Caki2 (cell line): ENCODE measurements around the gene GULP1. TPM values are rescaled to one million over a fixed set of nuclear protein-coding genes. Genes with fewer than 3 reads are reported as not detected.
"Not testable (repeated sequence)": the region's sequence is repeated elsewhere in the genome, so short reads cannot be mapped to it uniquely, and the experiment has no call there.

Source experiments
- DNase-seq: peaks from one replicate; pipeline ENCODE4 v3.0.0-alpha.2; 2015; ENCODE audit warnings: low read depth
- in situ Hi-C: cut with HindIII; loops from 2 replicates; pipeline ENCODE4 v1.10.0; 2016; ENCODE audit warnings: low sequenced_read_pairs, low pct_unique_long_range_greater_than_20kb, mixed read lengths
- total RNA-seq: library from RNA; depleted of rRNA; stranded (reverse); fragments of >200 nt; shearing (Covaris generic); gene quantifications from 2 replicates; pipeline ENCODE4 v1.2.3, GENCODE V29; 2014; ENCODE audit warnings: low replicate concordance

The GULP1 gene
- total RNA-seq, 1 experiment from 2014 or later: 144 TPM

DNA sequence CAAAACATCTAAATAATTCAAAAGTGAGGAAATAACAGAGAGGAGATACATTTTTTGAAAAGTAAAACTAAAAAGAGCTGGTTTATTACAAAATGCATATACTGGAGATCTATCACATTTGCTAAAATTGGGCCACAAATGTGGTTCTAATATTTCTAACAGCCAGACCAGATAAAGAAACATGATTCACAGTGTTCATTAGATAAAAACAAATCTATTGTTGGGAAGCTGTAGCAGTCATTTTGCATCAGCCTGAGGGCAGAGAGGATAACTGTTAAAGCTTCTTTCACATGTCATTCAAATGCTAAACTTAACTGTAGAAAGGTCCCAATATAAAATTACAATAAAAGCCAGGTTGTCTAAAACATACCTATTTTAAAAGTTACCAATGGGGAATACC is 148.3 kb downstream of the GULP1 start:
- in situ Hi-C loops: no loop called here
- no peak for DNase-seq

DNA sequence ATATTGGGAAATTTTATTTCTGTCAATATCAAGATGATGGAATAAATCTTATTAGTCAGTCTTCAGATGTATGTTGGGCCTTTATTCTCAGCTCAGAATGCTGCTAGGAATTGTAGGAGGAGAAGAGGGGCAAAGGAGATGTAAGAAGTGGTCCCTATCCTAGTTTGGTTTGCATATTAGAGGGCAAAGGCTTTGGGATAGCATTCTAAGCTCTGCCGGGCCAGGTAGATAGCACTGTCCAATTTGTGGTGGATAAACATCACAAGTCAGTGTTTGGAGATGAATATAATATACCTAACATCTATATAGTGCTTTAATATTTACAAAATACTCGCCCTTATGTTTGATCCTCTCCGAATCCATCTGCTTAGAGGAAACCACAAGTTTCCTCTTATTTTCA is 149.2 kb downstream of the GULP1 start:
- no peak for DNase-seq
- in situ Hi-C loops: no loop called here

DNA sequence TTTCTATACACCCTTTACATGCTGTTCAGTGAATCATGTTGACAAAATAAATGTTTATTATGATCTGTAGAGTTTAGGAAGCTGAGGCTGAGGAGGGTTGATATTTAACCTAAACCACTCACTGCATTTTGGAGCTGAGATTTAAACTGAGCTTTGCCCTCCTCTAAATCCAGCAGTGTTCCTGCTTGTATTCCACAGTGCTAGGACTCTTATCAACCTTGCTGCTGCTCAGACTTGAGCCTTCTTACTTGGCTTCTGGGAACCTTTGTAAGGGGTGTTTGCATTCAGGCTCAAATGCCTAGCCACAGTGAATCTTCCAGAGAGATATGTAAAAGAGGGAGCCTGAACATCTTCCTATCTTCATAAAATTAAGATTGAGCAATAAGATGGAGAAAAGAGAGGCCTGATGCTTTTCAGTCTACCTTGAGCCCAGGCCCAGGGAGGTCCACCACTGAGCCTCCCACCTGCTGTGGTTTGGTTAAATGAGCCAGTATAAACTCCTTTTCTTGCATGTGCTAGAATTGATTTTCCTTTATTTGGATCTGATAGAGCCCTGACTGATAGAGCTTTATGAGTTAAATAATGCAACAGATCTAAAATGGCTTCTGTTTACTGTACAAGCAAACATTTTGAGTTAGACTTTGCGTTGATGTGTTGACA is 149.7 kb downstream of the GULP1 start:
- DNase-seq: no peak
- in situ Hi-C loops: no loop called here

DNA sequence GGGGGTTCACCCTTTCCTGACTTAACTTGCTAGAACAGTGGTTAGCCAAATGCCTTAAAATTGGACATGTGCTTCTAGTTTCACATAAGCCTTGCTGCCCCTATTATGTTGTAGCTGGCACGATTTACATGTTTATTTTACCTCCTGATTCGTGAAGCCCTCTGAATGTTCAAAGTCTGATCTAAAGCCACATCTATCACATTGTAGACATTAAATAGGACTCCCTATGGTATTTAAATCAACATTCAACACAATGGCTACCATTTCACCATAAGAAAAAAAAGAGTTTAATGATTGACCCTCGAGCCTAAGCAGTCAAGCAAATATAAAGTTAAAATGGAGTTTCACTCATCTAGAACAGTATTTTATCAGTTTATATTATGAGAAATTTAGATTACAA is 151.5 kb downstream of the GULP1 start:
- DNase-seq: no peak
- in situ Hi-C loops: no loop called here

DNA sequence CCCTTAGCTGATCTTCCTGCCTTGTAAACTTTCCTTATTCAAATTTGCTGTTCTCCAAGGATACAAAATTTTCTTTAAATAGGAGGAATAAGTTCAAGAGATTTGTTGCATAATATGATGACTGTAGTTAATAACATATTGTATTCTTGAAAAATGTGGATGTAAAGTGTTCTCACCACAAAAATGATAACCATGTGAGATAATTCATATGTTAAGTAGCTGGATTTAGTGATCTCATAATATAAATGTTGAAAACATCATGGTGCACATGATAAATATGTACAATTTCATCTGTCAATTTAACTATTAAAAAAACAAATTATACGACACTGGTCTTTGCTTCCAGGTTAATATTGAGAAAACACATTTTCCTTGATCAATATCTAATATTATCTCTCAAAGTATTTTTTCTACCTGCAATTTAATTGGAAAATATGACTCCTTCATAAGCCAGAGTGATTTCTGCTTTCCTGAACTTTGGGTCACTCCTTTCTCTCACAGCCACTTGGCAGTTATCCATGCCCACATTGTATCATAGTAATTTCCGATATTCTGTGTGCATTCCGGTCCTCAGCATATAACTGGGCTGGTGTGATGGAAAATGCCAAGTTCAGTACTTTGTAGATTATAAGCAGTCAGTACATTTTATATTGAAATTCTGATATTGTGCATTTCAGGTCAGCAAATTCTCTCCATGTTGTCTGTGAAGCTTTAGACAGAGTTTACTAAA is 152.6 kb downstream of the GULP1 start:
- DNase-seq: no peak
- in situ Hi-C loops: no loop called here

DNA sequence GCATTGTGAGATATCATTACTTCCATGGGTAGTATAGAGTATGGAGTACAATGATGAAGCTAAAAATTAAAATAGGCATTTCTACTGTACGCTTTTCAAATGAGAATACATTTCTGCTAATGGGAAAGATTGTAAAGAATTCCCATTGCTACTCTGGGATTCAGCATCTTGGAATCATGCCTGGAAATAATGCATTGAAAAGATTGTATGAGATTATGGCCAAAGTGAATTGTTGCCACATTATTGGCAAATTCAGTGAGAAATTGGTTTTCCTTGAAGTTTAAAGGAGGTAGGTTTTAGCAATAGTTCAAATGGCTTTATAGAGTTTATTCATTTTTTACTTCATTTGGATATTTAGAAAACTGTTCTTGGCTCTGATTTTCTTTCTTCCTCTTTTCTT is 157.9 kb downstream of the GULP1 start:
- DNase-seq: no peak
- in situ Hi-C loops: no loop called here

DNA sequence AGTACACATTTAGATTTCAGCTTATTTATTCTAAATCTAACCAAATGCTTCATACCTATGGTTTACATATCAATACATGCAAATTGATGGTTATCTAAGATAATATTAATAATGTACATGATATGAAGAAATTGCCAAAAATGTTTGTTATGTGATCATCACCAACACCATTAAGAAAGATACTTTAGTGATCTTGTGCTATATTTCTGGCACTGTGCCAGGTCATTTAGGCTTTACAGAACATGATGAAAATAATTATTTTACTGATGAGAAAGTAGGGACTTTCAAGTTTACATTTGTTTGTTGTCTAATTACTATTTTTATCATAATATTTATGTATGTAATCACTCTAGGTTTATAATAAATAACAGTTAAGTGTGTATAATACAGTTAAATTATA is 158.3 kb downstream of the GULP1 start:
- in situ Hi-C loops: no loop called here
- DNase-seq: no peak

DNA sequence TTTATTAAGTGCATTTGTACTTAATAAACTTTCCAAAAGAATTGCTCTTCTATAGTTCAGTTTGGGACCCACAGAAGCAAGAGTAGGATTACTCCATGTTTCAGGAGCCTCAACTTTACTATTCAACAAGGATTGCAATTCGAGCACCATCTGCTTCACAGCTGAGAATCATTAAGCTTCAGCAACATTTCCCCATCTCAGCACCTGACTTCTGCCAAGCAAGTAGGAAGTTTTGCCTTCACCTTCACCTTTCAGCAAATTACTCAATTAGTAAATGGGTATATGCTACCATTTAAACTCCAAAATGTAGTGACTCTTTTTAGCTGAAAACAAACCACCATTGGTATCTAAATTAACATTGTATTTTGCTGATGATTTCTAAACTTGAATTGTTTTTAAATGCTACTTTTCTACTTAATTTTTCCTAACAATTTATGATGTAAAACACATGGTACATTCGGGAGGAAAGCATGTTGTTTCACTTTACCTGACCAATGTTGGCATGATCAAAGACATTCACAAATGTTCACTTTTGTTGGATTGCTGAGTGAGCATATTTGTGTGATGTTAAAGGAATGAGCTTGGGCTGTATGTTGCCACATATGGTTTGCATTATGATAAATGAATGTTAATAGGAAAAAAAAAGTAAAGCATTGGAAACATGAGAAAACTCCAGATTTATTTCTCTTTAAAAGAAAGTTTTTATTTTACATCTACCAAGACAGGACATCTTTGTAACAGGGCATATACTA is 159.2 kb downstream of the GULP1 start:
- DNase-seq: no peak
- in situ Hi-C loops: no loop called here

DNA sequence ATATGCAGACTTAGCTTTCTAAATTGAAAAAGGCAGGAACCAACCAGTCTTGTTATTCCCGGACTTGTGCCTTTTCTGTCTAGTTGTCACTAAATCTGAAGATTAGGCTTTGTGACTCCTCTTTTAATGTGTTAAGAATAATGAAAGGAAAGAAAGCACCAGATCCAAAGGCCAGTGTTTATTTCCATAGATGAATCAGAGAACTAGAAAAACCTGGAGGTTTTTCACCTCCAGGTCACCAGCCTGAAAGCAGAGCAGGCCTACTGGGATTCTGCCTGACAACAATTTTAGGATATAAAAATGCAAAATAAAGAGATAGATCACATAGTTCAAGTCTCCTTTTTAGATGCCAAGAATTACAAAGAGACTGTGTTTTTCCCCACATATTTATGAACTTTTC is 160.4 kb downstream of the GULP1 start:
- DNase-seq: no peak
- in situ Hi-C loops: no loop called here

DNA sequence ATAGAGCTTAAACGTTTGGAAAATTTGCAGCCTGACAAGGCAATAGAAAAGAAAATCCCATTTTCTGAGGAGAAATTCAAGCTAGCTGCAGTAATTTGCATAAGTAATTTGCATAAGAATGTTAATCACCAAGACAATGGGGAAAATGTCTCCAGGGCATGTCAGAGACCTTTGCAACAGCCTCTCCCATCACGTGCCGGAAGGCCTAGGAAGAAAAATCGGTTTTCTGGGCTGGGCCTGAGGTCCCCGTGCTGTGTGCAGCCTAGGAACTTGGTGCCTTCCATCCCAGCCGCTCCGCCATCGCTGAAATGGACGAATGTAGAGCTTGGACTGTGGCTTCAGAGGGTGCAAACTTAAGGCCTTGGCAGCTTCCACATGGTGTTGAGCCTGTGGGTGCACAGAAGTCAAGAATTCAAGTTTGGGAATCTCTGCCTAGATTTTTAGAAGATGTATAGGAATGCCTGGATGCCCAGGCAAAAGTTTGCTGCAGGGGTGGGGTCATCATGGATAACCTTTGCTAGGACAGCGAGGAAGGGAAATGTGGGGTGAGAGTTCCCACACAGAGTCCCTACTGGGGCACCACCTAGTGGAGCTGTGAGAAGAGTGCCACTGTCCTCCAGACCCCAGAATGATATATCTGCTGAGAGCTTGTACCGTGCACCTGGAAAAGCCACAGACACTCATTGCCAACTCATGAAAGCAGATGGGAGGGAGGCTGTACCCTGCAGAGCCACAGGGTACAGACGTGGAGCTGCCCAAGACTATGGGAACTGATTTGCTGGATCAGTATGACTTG is 164.6 kb downstream of the GULP1 start:
- no peak for DNase-seq
- in situ Hi-C loops: no loop called here

DNA sequence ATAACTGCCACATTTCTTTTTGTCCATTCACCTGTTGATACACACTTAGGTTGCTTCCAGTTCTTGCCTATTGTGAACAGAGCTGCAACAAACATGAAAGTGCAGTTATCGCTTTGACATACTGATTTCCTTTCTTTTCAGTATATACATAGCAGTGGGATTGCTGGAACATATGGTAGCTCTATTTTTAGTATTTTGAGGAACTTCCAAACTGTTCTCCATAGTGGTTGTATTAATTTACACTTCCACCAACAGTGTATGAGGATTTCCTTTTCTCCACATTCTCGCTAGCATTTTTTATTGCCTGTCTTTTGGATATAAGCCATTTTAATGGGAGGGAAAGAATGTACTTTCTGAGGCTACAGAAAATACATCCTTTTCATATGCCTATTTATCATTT is 167.4 kb downstream of the GULP1 start:
- in situ Hi-C loops: no loop called here
- DNase-seq: no peak

DNA sequence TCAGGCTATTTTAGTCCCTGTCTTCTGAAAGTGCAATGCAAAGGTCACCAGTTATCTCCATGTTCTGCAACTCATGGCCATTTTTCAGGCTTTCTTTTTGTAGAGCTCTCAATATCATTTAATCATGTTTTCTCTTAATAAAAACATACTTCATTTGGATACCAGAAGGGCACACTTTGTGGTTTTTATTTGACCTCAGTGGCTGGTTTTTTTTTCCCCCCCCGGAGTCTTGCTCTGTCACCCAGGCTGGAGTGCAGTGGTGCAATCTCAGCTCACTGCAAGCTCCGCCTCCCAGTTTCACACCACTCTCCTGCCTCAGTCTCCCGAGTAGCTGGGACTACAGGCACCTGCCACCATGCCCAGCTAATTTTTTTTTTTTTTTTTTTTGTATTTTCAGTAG is 174.4 kb downstream of the GULP1 start:
- in situ Hi-C loops, DNase-seq: not testable (repeated sequence)

DNA sequence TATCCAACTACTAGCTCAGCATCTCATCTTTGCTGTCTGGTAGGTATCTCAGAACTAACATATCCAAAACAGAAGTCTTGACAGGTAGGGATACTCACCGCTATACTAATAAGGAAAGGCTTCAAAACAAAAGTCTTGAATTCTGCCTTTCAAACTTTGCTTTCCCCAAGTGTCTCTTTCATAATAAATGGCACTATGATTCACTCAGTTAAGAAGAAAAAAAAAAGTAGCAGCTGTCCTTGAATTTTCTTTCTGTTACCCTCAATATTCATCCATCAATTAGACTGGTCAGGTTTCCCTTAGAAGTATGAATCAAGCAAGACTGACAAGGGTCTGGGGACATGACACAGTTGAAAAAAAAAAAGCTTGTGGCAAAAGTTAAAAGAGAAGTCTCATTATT is 175.1 kb downstream of the GULP1 start:
- in situ Hi-C loops: no loop called here
- DNase-seq: no peak

DNA sequence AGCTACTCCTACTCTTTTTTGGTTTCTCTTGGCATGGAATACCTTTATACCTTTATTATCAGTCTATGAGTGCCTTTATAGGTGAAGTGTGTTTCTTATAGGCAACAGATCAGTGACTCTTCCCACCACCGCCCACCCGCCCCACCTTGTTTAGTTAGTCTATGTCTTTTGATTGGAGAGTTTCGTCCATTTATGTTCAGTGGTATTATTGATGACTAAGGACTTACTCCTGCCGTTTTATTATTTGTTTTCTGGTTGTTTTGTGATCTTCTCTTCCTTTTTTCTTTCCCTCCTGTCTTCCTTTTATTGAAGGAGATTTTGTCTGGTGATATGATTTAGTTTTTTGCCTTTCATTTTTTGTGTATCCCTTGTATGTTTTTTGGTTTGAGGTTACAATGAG is 179.5 kb downstream of the GULP1 start:
- DNase-seq: no peak
- in situ Hi-C loops: no loop called here

DNA sequence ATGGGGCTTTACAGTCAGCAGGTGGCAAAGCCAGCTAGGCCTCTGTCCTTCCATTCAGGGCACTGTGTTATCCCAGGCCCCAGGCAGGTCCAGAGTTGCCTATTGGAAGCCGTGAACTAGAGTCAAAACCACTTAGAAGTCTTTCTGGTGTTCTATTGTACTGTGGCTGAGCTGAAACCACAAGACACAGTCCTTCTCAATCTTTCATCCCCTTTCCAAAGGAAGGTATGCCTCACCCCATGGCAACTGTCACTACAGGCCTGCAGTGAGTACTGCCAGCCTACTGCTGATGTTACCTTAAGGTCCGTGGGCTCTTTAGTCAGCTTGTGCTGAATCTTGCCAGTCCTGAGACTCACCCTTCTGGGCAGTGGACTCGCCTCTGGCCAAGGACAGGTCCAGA is 181.6 kb downstream of the GULP1 start:
- DNase-seq: no peak
- in situ Hi-C loops: no loop called here

DNA sequence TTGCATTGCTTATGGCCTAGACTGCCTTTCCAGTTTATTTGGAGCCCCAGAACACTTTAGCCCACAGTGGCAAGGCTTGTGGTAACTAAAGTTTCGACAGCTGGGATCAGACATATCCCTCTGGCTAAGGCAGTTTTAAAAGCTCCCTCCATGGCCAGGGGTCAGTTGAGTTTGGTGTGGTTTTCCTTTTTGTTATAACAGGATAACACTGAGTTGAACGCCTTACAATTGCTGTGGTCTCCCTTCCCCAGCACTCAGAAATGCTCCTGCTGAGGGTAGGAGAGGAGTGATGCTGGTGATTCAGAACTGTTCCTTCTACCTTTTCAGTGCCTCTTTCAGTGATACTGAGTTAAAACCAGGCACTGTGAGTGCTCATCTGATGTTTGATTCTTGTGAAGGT is 182.6 kb downstream of the GULP1 start:
- in situ Hi-C loops: no loop called here
- DNase-seq: no peak

DNA sequence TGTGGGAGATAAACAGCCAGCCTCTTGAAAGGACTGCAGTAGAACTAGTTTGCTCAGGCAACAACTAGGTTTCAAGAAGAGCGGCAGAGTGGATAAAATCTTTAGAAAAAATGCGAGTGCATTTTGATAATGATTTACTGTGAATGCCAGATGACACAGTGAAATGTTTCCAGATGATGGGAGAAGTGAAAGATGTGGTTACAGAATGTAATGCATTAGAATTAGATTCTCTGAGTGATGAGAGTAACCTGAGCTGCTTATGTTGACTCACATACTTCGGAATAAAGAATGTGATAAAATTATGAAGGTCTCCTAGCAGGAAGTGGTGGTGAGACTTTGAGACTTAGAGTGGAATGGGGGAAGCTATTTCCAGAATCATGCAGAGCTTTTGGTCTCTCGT is 184.3 kb downstream of the GULP1 start:
- peak; percentile 82 for DNase-seq
- in situ Hi-C loops: no loop called here

DNA sequence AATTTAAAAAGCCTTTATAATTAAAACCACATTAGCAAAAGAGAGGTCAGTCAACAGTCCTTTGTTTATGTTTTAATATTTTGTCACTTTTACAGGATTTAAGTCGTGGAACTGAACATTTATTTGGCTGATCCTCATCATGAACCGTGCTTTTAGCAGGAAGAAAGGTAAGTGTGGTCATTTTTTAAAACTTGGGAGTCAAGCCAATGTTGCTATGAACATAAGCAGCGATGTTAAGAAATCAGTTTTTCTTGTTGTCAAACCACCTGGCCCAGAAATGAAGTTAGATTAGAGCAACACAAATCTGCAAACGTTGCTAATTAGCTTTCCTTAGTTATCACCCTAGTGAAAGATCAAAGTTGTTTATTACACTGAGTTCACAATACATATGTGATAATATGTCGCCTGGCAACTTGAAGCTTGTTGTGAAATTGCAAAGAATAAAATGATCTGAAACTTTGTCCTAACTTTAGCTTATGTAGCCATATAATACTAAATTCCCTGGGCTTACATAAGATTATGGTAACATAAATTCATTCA is 186.0 kb downstream of the GULP1 start:
- in situ Hi-C loops: no loop called here
- no peak for DNase-seq
